AG09309 (cell line): Measurements from ENCODE around the gene PDE6G.

Source experiments
- DNase-seq: peaks from one replicate; pipeline ENCODE4 v3.0.0-alpha.2; 2010; ENCODE audit warnings: low read depth
- H3K4me3 ChIP-seq: 2 replicates; pipeline ENCODE4 v1.5.1; 2011; ENCODE audit warnings: mild to moderate bottlenecking, low read depth, low read length, moderate library complexity; ENCODE audit not compliant: control insufficient read depth
- CTCF ChIP-seq: IDR thresholded peaks from 2 replicates; pipeline ENCODE4 v1.5.1; 2011; ENCODE audit warnings: mild to moderate bottlenecking, low read depth, low read length, inconsistent platforms; ENCODE audit not compliant: insufficient read depth, control insufficient read depth; ENCODE audit errors: missing control alignments

PDE6G gene

GRCh38 chr17:81672954-81673353 is 16.6 kb upstream of the PDE6G start:
- no peak for DNase-seq
- no peak for TF ChIP-seq CTCF
- no peak overlapping the region for H3K4me3 ChIP-seq

GRCh38 chr17:81672504-81672903 is 16.2 kb upstream of the PDE6G start:
- DNase-seq = no peak
- TF ChIP-seq CTCF = no peak
- H3K4me3 ChIP-seq = no peak overlapping the region

GRCh38 chr17:81667754-81668153 is 11.4 kb upstream of the PDE6G start:
- H3K4me3 ChIP-seq = no peak overlapping the region
- TF ChIP-seq CTCF = no peak
- no peak for DNase-seq

- peak within 1 kb of the TSS; percentile 51 for H3K4me3 ChIP-seq
- peak; percentile 86 for DNase-seq
- TF ChIP-seq CTCF = no peak
Observed at GRCh38 chr17:81666342-81667191, 10.2 kb upstream of the PDE6G start, which contains the start of the genes CCDC137 and OXLD1. Gene CCDC137 (plus strand): TSS chr17:81666737. CDS start chr17:81666767, 30 bp downstream. Gene OXLD1 (minus strand): TSS chr17:81666605. CDS start chr17:81666577, 28 bp downstream.

GRCh38 chr17:81666092-81666341 is 9.7 kb upstream of the PDE6G start:
- TF ChIP-seq CTCF = no peak
- peak overlapping the region; percentile 51 for H3K4me3 ChIP-seq
- DNase-seq = no peak

- no peak for TF ChIP-seq CTCF
- peak overlapping the region; percentile 51 for H3K4me3 ChIP-seq
- DNase-seq = no peak
Observed at GRCh38 chr17:81665205-81666091, 9.1 kb upstream of the PDE6G start.
